IMR-90 (cell line): Measurements from ENCODE around the gene SLC12A7. TPM values are rescaled to one million over a fixed set of nuclear protein-coding genes. Genes with fewer than 3 reads are reported as not detected.

Experiments used
- ATAC-seq: fragments of 200-7000 bp; cut with Tn5 transposase; 2 replicates; pipeline ENCODE4 v1.9.1; 2020; ENCODE audit warnings: low read depth, mild to moderate bottlenecking, moderate library complexity
- BruUV-seq: library from RNA; stranded (reverse); fragments of 400-500 nt; replicated peaks from 2 replicates; lab custom pipeline; 2021; lab: Mats Ljungman, UMichigan
- CTCF ChIA-PET: fragments of 300-600 bp; formaldehyde crosslinking; extraction: SDS; loops from one replicate; lab custom pipeline; 2021; ENCODE audit warnings: antibody characterized with exemption; lab: Yijun Ruan, JAX
- POLR2A ChIA-PET: fragments of 300-600 bp; sonication (Branson Sonifier 250); formaldehyde crosslinking; loops from one replicate; lab custom pipeline; 2022; ENCODE audit warnings: antibody characterized with exemption; ENCODE audit not compliant: unreplicated experiment; lab: Charles Lee
- DNase-seq: peaks from one replicate; pipeline ENCODE4 v3.0.0; 2013
- H2AFZ ChIP-seq: replicated peaks from 2 replicates; pipeline ENCODE3; 2013; ENCODE audit warnings: low read length, mild to moderate bottlenecking; ENCODE audit not compliant: poor library complexity
- H2AK5ac ChIP-seq: 2 replicates; pipeline ENCODE4 v1.6.1; 2013; ENCODE audit warnings: low read depth, low read length, inconsistent platforms
- H2AK9ac ChIP-seq: replicated peaks from 2 replicates; pipeline ENCODE3; 2013; ENCODE audit warnings: mild to moderate bottlenecking, low read depth, low read length, moderate library complexity; ENCODE audit not compliant: poor library complexity
- H2BK120ac ChIP-seq: 2 replicates; pipeline ENCODE4 v1.6.1; 2013; ENCODE audit warnings: low read depth, low read length, inconsistent platforms
- H2BK15ac ChIP-seq: 3 replicates; pipeline ENCODE4 v1.6.1; 2013; ENCODE audit warnings: low read depth, low read length, inconsistent platforms
- H2BK20ac ChIP-seq: 2 replicates; pipeline ENCODE4 v1.6.1; 2013; ENCODE audit warnings: low read depth, mild to moderate bottlenecking, inconsistent platforms, low read length, moderate library complexity
- H2BK5ac ChIP-seq: 2 replicates; pipeline ENCODE4 v1.6.1; 2013; ENCODE audit warnings: mild to moderate bottlenecking, low read depth, low read length, inconsistent platforms; ENCODE audit not compliant: poor library complexity, severe bottlenecking
- H3K14ac ChIP-seq: replicated peaks from 2 replicates; pipeline ENCODE4 v1.6.1; 2013; ENCODE audit warnings: low read depth, low read length, inconsistent platforms
- H3K18ac ChIP-seq: 2 replicates; pipeline ENCODE4 v1.6.1; 2013; ENCODE audit warnings: low read depth, low read length, control low read depth
- H3K23ac ChIP-seq: 2 replicates; pipeline ENCODE4 v1.6.1; 2013; ENCODE audit warnings: low read depth, low read length, inconsistent platforms
- H3K27ac ChIP-seq: 2 replicates; pipeline ENCODE4 v1.5.1; 2013; ENCODE audit warnings: mild to moderate bottlenecking, control low read depth, low read length; ENCODE audit not compliant: insufficient read depth
- H3K27me3 ChIP-seq: 2 replicates; pipeline ENCODE4 v1.6.1; 2013; ENCODE audit warnings: low read length; ENCODE audit not compliant: control insufficient read depth, insufficient read depth
- H3K36me3 ChIP-seq: 2 replicates; pipeline ENCODE4 v1.6.1; 2013; ENCODE audit warnings: low read length, mixed read lengths; ENCODE audit not compliant: control insufficient read depth, insufficient read depth
- H3K4ac ChIP-seq: 2 replicates; pipeline ENCODE4 v1.6.1; 2013; ENCODE audit warnings: low read depth, low read length, inconsistent platforms
- H3K4me1 ChIP-seq: 2 replicates; pipeline ENCODE4 v1.6.1; 2013; ENCODE audit warnings: low read length, mixed read lengths; ENCODE audit not compliant: control insufficient read depth, insufficient read depth
- H3K4me2 ChIP-seq: 2 replicates; pipeline ENCODE4 v1.6.1; 2013; ENCODE audit warnings: low read depth, mild to moderate bottlenecking, control low read depth, low read length, moderate library complexity
- H3K4me3 ChIP-seq: 2 replicates; pipeline ENCODE4 v1.5.1; 2013; ENCODE audit warnings: low read depth, mild to moderate bottlenecking, control low read depth, low read length, moderate library complexity; ENCODE audit not compliant: insufficient read depth
- H3K56ac ChIP-seq: 2 replicates; pipeline ENCODE4 v1.6.1; 2013; ENCODE audit warnings: low read length, inconsistent platforms; ENCODE audit not compliant: insufficient read depth; ENCODE audit errors: extremely low read depth
- H3K79me1 ChIP-seq, 2 experiments: 2 replicates each; pipeline ENCODE4 v1.6.1; 2013; ENCODE audit warnings: low read length in 2 of 2, inconsistent platforms in 1 of 2, low read depth in 1 of 2
- H3K9ac ChIP-seq: 2 replicates; pipeline ENCODE4 v1.6.1; 2013; ENCODE audit warnings: low read depth, low read length, control low read depth
- H3K9me1 ChIP-seq: 2 replicates; pipeline ENCODE4 v1.6.1; 2013; ENCODE audit warnings: low read length, inconsistent platforms; ENCODE audit not compliant: insufficient read depth
- H3K9me3 ChIP-seq: 2 replicates; pipeline ENCODE4 v1.6.1; 2013; ENCODE audit warnings: low read length; ENCODE audit not compliant: control insufficient read depth, insufficient read depth
- H4K20me1 ChIP-seq: 2 replicates; pipeline ENCODE4 v1.6.1; 2013; ENCODE audit warnings: low read length, inconsistent platforms; ENCODE audit not compliant: insufficient read depth
- H4K5ac ChIP-seq: 2 replicates; pipeline ENCODE4 v1.6.1; 2013; ENCODE audit warnings: mild to moderate bottlenecking, low read depth, low read length, control low read depth
- H4K8ac ChIP-seq, 2 experiments: 2 replicates each; pipeline ENCODE4 v1.6.1; 2013; ENCODE audit warnings: low read depth in 2 of 2, low read length in 2 of 2, control low read depth in 1 of 2, inconsistent platforms in 1 of 2
- H4K91ac ChIP-seq: 2 replicates; pipeline ENCODE4 v1.6.1; 2013; ENCODE audit warnings: low read depth, low read length, inconsistent platforms; ENCODE audit not compliant: insufficient read depth
- BHLHE40 ChIP-seq: fragments of 150-350 bp; IDR thresholded peaks from 2 replicates; pipeline ENCODE4 v1.6.1; 2016; ENCODE audit warnings: mild to moderate bottlenecking, low read depth, low read length
- CEBPB ChIP-seq: IDR thresholded peaks from 2 replicates; pipeline ENCODE4 v1.6.1; 2012; ENCODE audit warnings: low read depth, low read length, improper control_type of control experiment
- CHD1 ChIP-seq: IDR thresholded peaks from 2 replicates; pipeline ENCODE4 v1.6.1; 2012; ENCODE audit warnings: low read depth, low read length, improper control_type of control experiment
- ELK1 ChIP-seq: fragments of 150-350 bp; IDR thresholded peaks from 2 replicates; pipeline ENCODE4 v1.6.1; 2016; ENCODE audit warnings: low read depth, mild to moderate bottlenecking, low read length, moderate library complexity, borderline replicate concordance
- FOS ChIP-seq: fragments of 150-350 bp; IDR thresholded peaks from 2 replicates; pipeline ENCODE4 v1.6.1; 2016; ENCODE audit warnings: low read depth, low read length
- MAFK ChIP-seq: IDR thresholded peaks from 2 replicates; pipeline ENCODE4 v1.6.1; 2012; ENCODE audit warnings: low read depth, low read length, improper control_type of control experiment
- MAZ ChIP-seq: IDR thresholded peaks from 2 replicates; pipeline ENCODE4 v1.6.1; 2012; ENCODE audit warnings: low read depth, mild to moderate bottlenecking, low read length, improper control_type of control experiment, moderate library complexity, borderline replicate concordance
- MXI1 ChIP-seq: IDR thresholded peaks from 2 replicates; pipeline ENCODE4 v1.6.1; 2012; ENCODE audit warnings: low read depth, mild to moderate bottlenecking, low read length, moderate library complexity, borderline replicate concordance
- NFE2L2 ChIP-seq: fragments of 150-350 bp; IDR thresholded peaks from 2 replicates; pipeline ENCODE4 v1.6.1; 2016; ENCODE audit warnings: low read depth, mild to moderate bottlenecking, low read length
- POLR2A ChIP-seq: IDR thresholded peaks from 2 replicates; pipeline ENCODE4 v1.6.1; 2012; ENCODE audit warnings: mild to moderate bottlenecking, low read depth, low read length
- RAD21 ChIP-seq: IDR thresholded peaks from 2 replicates; pipeline ENCODE4 v1.6.1; 2012; ENCODE audit warnings: low read length, improper control_type of control experiment
- RCOR1 ChIP-seq: IDR thresholded peaks from 2 replicates; pipeline ENCODE4 v1.6.1; 2012; ENCODE audit warnings: mild to moderate bottlenecking, low read length, improper control_type of control experiment; ENCODE audit not compliant: insufficient replicate concordance
- RFX5 ChIP-seq: IDR thresholded peaks from 2 replicates; pipeline ENCODE4 v1.8.0; 2012; ENCODE audit warnings: low read depth, mild to moderate bottlenecking, low read length, moderate library complexity
- SMC3 ChIP-seq: fragments of 150-350 bp; IDR thresholded peaks from 2 replicates; pipeline ENCODE4 v1.6.1; 2016; ENCODE audit warnings: low read depth, mild to moderate bottlenecking, antibody characterized with exemption, low read length, moderate library complexity
- WGBS, 2 experiments: methylation state at CpG; one replicate each; pipeline versions ENCODE4 v1.1.5 to v1.1.7; 2013; ENCODE audit warnings: missing lambda C conversion rate in 2 of 2; ENCODE audit not compliant: insufficient read length in 1 of 2; ENCODE audit errors: extremely low coverage in 2 of 2; 5-methylcytosine and 5-hydroxymethylcytosine counted together
- dilution Hi-C: fragments of 300-500 bp; cut with HindIII; formaldehyde crosslinking; loops from one replicate; pipeline ENCODE4 v1.14.3; 2018; ENCODE audit warnings: low sequenced_read_pairs; ENCODE audit not compliant: unreplicated experiment
- in situ Hi-C: fragments of 300-500 bp; cut with MboI; formaldehyde crosslinking; loops from 3 replicates; pipeline ENCODE4 v1.14.3; 2019; ENCODE audit warnings: low sequenced_read_pairs, inconsistent platforms, mixed read lengths
- intact Hi-C: fragments of 100-400 bp; cut with micrococcal nuclease; formaldehyde crosslinking; loops from 2 replicates; pipeline ENCODE4 v1.10.0; 2022
- polyA plus RNA-seq, 3 experiments: library from polyadenylated mRNA; depleted of rRNA; stranded (reverse); fragments of >200 nt; gene quantifications; 2 replicates each; pipeline ENCODE4 v1.2.3, GENCODE V29; 2012; ENCODE audit warnings: low replicate concordance in 1 of 3
- total RNA-seq: library from RNA; depleted of rRNA; stranded (reverse); fragments of >200 nt; gene quantifications from 2 replicates; pipeline ENCODE4 v1.2.3, GENCODE V29; 2012
- TF ChIP-seq, protein P1 (sequence below): fragments of 150-350 bp; IDR thresholded peaks from 2 replicates; pipeline ENCODE4 v1.6.1; 2017; ENCODE audit warnings: mild to moderate bottlenecking, antibody characterized with exemption, low read length, low read depth
- TF ChIP-seq, protein P2 (sequence below): conservative IDR thresholded peaks from 2 replicates; pipeline ENCODE4 v1.5.1; 2012; ENCODE audit warnings: mild to moderate bottlenecking, low read depth, low read length, improper control_type of control experiment

The SLC12A7 gene
- total and polyA plus RNA-seq, 2 of the 4 experiments (the other 2 are of a cell fraction) = 3.0 to 6.1 TPM

DNA sequence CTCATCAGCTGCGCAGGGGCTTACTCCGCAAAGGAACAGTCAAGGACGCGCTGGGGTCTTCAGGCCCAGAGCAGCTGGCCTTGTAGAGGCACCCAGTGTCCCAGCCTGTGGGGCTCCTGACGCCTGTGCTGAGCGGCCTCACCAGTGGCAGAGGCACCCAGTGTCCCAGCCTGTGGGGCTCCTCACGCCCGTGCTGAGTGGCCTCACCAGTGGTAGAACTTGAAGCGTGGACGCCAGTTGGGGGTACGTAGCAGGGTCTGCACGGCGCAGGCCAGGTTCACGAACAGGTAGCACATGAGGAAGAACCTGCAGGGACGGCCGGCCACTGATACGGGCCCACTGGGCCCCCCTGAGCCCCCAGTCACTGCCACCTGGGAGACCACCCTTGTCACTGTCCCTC, 35.9 kb downstream of the SLC12A7 start:
- Histone ChIP-seq H3K14ac (no peak overlapping the region), H3K9me1 (no peaks in the 10 kb centered on the region; the same call in 1 of the 2 replicates), H2BK20ac (no peak overlapping the region), H3K36me3 (peaks cover 21% of the 10 kb centered on the region; the same call in 1 of the 2 replicates), H3K23ac (no peak overlapping the region), H2BK5ac (no peak overlapping the region), H3K9me3 (no peaks in the 10 kb centered on the region), H3K4me1 (no peaks in the 10 kb centered on the region), H4K91ac (no peak overlapping the region), H3K18ac (no peak overlapping the region), H3K4ac (no peak overlapping the region), H4K20me1 (no peaks in the 10 kb centered on the region; the same call in 1 of the 2 replicates), H2AK5ac (no peak overlapping the region), H2AK9ac (no peak overlapping the region), H3K56ac (no peak overlapping the region), H3K27ac (no peak overlapping the region), H2BK120ac (no peak overlapping the region), H3K4me2 (no peak overlapping the region), H3K4me3 (no peak overlapping the region), H4K8ac (no peak overlapping the region), H3K9ac (no peak overlapping the region), H3K79me1 (no peaks in the 10 kb centered on the region), H4K5ac (no peak overlapping the region), H2AFZ (no peak overlapping the region), H3K27me3 (no peaks in the 10 kb centered on the region), H2BK15ac (no peak overlapping the region)
- intact Hi-C loops = no loop called here
- TF ChIP-seq, protein P1, sequence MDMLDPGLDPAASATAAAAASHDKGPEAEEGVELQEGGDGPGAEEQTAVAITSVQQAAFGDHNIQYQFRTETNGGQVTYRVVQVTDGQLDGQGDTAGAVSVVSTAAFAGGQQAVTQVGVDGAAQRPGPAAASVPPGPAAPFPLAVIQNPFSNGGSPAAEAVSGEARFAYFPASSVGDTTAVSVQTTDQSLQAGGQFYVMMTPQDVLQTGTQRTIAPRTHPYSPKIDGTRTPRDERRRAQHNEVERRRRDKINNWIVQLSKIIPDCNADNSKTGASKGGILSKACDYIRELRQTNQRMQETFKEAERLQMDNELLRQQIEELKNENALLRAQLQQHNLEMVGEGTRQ = no peak
- TF ChIP-seq ELK1 (no peak), NFE2L2 (no peak), SMC3 (no peak), CHD1 (no peak), RFX5 (no peak), CEBPB (no peak), BHLHE40 (no peak), RAD21 (no peak), FOS (no peak), POLR2A (no peak), MXI1 (no peak), RCOR1 (no peak), MAZ (no peak), MAFK (no peak)
- TF ChIP-seq, protein P2, sequence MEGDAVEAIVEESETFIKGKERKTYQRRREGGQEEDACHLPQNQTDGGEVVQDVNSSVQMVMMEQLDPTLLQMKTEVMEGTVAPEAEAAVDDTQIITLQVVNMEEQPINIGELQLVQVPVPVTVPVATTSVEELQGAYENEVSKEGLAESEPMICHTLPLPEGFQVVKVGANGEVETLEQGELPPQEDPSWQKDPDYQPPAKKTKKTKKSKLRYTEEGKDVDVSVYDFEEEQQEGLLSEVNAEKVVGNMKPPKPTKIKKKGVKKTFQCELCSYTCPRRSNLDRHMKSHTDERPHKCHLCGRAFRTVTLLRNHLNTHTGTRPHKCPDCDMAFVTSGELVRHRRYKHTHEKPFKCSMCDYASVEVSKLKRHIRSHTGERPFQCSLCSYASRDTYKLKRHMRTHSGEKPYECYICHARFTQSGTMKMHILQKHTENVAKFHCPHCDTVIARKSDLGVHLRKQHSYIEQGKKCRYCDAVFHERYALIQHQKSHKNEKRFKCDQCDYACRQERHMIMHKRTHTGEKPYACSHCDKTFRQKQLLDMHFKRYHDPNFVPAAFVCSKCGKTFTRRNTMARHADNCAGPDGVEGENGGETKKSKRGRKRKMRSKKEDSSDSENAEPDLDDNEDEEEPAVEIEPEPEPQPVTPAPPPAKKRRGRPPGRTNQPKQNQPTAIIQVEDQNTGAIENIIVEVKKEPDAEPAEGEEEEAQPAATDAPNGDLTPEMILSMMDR = no peak
- POLR2A ChIA-PET = no interaction called here
- CTCF ChIA-PET = no interaction called here
- WGBS, 2 experiments = 98% methylated on average over 9 of the region's 17 CpGs; no CpG with 5 or more reads in 1 of the 2 experiments
- DNase-seq = no peak
- ATAC-seq = no peak
- BruUV-seq = no TSS peak
- dilution Hi-C loops = no loop called here
- in situ Hi-C loops = no loop called here
